IMR-90 (cell line): ENCODE measurements around the gene HYAL3. TPM values are rescaled to one million over a fixed set of nuclear protein-coding genes. Genes with fewer than 3 reads are reported as not detected.

Experiments used
- ATAC-seq: fragments of 200-7000 bp; cut with Tn5 transposase; 2 replicates; pipeline ENCODE4 v1.9.1; 2020; ENCODE audit warnings: low read depth, mild to moderate bottlenecking, moderate library complexity
- BruUV-seq: library from RNA; stranded (reverse); fragments of 400-500 nt; replicated peaks from 2 replicates; lab custom pipeline; 2021; lab: Mats Ljungman, UMichigan
- CTCF ChIA-PET: fragments of 300-600 bp; formaldehyde crosslinking; extraction: SDS; loops from one replicate; lab custom pipeline; 2021; ENCODE audit warnings: antibody characterized with exemption; lab: Yijun Ruan, JAX
- POLR2A ChIA-PET: fragments of 300-600 bp; sonication (Branson Sonifier 250); formaldehyde crosslinking; loops from one replicate; lab custom pipeline; 2022; ENCODE audit warnings: antibody characterized with exemption; ENCODE audit not compliant: unreplicated experiment; lab: Charles Lee
- DNase-seq: peaks from one replicate; pipeline ENCODE4 v3.0.0; 2013
- H2AFZ ChIP-seq: replicated peaks from 2 replicates; pipeline ENCODE3; 2013; ENCODE audit warnings: low read length, mild to moderate bottlenecking; ENCODE audit not compliant: poor library complexity
- H2AK5ac ChIP-seq: 2 replicates; pipeline ENCODE4 v1.6.1; 2013; ENCODE audit warnings: low read depth, low read length, inconsistent platforms
- H2AK9ac ChIP-seq: replicated peaks from 2 replicates; pipeline ENCODE3; 2013; ENCODE audit warnings: mild to moderate bottlenecking, low read depth, low read length, moderate library complexity; ENCODE audit not compliant: poor library complexity
- H2BK120ac ChIP-seq: 2 replicates; pipeline ENCODE4 v1.6.1; 2013; ENCODE audit warnings: low read depth, low read length, inconsistent platforms
- H2BK15ac ChIP-seq: 3 replicates; pipeline ENCODE4 v1.6.1; 2013; ENCODE audit warnings: low read depth, low read length, inconsistent platforms
- H2BK20ac ChIP-seq: 2 replicates; pipeline ENCODE4 v1.6.1; 2013; ENCODE audit warnings: low read depth, mild to moderate bottlenecking, inconsistent platforms, low read length, moderate library complexity
- H2BK5ac ChIP-seq: 2 replicates; pipeline ENCODE4 v1.6.1; 2013; ENCODE audit warnings: mild to moderate bottlenecking, low read depth, low read length, inconsistent platforms; ENCODE audit not compliant: poor library complexity, severe bottlenecking
- H3K14ac ChIP-seq: replicated peaks from 2 replicates; pipeline ENCODE4 v1.6.1; 2013; ENCODE audit warnings: low read depth, low read length, inconsistent platforms
- H3K18ac ChIP-seq: 2 replicates; pipeline ENCODE4 v1.6.1; 2013; ENCODE audit warnings: low read depth, low read length, control low read depth
- H3K23ac ChIP-seq: 2 replicates; pipeline ENCODE4 v1.6.1; 2013; ENCODE audit warnings: low read depth, low read length, inconsistent platforms
- H3K27ac ChIP-seq: 2 replicates; pipeline ENCODE4 v1.5.1; 2013; ENCODE audit warnings: mild to moderate bottlenecking, control low read depth, low read length; ENCODE audit not compliant: insufficient read depth
- H3K27me3 ChIP-seq: 2 replicates; pipeline ENCODE4 v1.6.1; 2013; ENCODE audit warnings: low read length; ENCODE audit not compliant: control insufficient read depth, insufficient read depth
- H3K36me3 ChIP-seq: 2 replicates; pipeline ENCODE4 v1.6.1; 2013; ENCODE audit warnings: low read length, mixed read lengths; ENCODE audit not compliant: control insufficient read depth, insufficient read depth
- H3K4ac ChIP-seq: 2 replicates; pipeline ENCODE4 v1.6.1; 2013; ENCODE audit warnings: low read depth, low read length, inconsistent platforms
- H3K4me1 ChIP-seq: 2 replicates; pipeline ENCODE4 v1.6.1; 2013; ENCODE audit warnings: low read length, mixed read lengths; ENCODE audit not compliant: control insufficient read depth, insufficient read depth
- H3K4me2 ChIP-seq: 2 replicates; pipeline ENCODE4 v1.6.1; 2013; ENCODE audit warnings: low read depth, mild to moderate bottlenecking, control low read depth, low read length, moderate library complexity
- H3K4me3 ChIP-seq: 2 replicates; pipeline ENCODE4 v1.5.1; 2013; ENCODE audit warnings: low read depth, mild to moderate bottlenecking, control low read depth, low read length, moderate library complexity; ENCODE audit not compliant: insufficient read depth
- H3K56ac ChIP-seq: 2 replicates; pipeline ENCODE4 v1.6.1; 2013; ENCODE audit warnings: low read length, inconsistent platforms; ENCODE audit not compliant: insufficient read depth; ENCODE audit errors: extremely low read depth
- H3K79me1 ChIP-seq, 2 experiments: 2 replicates each; pipeline ENCODE4 v1.6.1; 2013; ENCODE audit warnings: low read length in 2 of 2, inconsistent platforms in 1 of 2, low read depth in 1 of 2
- H3K9ac ChIP-seq: 2 replicates; pipeline ENCODE4 v1.6.1; 2013; ENCODE audit warnings: low read depth, low read length, control low read depth
- H3K9me1 ChIP-seq: 2 replicates; pipeline ENCODE4 v1.6.1; 2013; ENCODE audit warnings: low read length, inconsistent platforms; ENCODE audit not compliant: insufficient read depth
- H3K9me3 ChIP-seq: 2 replicates; pipeline ENCODE4 v1.6.1; 2013; ENCODE audit warnings: low read length; ENCODE audit not compliant: control insufficient read depth, insufficient read depth
- H4K20me1 ChIP-seq: 2 replicates; pipeline ENCODE4 v1.6.1; 2013; ENCODE audit warnings: low read length, inconsistent platforms; ENCODE audit not compliant: insufficient read depth
- H4K5ac ChIP-seq: 2 replicates; pipeline ENCODE4 v1.6.1; 2013; ENCODE audit warnings: mild to moderate bottlenecking, low read depth, low read length, control low read depth
- H4K8ac ChIP-seq, 2 experiments: 2 replicates each; pipeline ENCODE4 v1.6.1; 2013; ENCODE audit warnings: low read depth in 2 of 2, low read length in 2 of 2, control low read depth in 1 of 2, inconsistent platforms in 1 of 2
- H4K91ac ChIP-seq: 2 replicates; pipeline ENCODE4 v1.6.1; 2013; ENCODE audit warnings: low read depth, low read length, inconsistent platforms; ENCODE audit not compliant: insufficient read depth
- CEBPB ChIP-seq: IDR thresholded peaks from 2 replicates; pipeline ENCODE4 v1.6.1; 2012; ENCODE audit warnings: low read depth, low read length, improper control_type of control experiment
- CTCF ChIP-seq: conservative IDR thresholded peaks from 2 replicates; pipeline ENCODE4 v1.5.1; 2012; ENCODE audit warnings: mild to moderate bottlenecking, low read depth, low read length, improper control_type of control experiment
- WGBS, 2 experiments: methylation state at CpG; one replicate each; pipeline versions ENCODE4 v1.1.5 to v1.1.7; 2013; ENCODE audit warnings: missing lambda C conversion rate in 2 of 2; ENCODE audit not compliant: insufficient read length in 1 of 2; ENCODE audit errors: extremely low coverage in 2 of 2; 5-methylcytosine and 5-hydroxymethylcytosine counted together
- dilution Hi-C: fragments of 300-500 bp; cut with HindIII; formaldehyde crosslinking; loops from one replicate; pipeline ENCODE4 v1.14.3; 2018; ENCODE audit warnings: low sequenced_read_pairs; ENCODE audit not compliant: unreplicated experiment
- in situ Hi-C: fragments of 300-500 bp; cut with MboI; formaldehyde crosslinking; loops from 3 replicates; pipeline ENCODE4 v1.14.3; 2019; ENCODE audit warnings: low sequenced_read_pairs, inconsistent platforms, mixed read lengths
- intact Hi-C: fragments of 100-400 bp; cut with micrococcal nuclease; formaldehyde crosslinking; loops from 2 replicates; pipeline ENCODE4 v1.10.0; 2022
- polyA plus RNA-seq, 3 experiments: library from polyadenylated mRNA; depleted of rRNA; stranded (reverse); fragments of >200 nt; gene quantifications; 2 replicates each; pipeline ENCODE4 v1.2.3, GENCODE V29; 2012; ENCODE audit warnings: low replicate concordance in 1 of 3
- total RNA-seq: library from RNA; depleted of rRNA; stranded (reverse); fragments of >200 nt; gene quantifications from 2 replicates; pipeline ENCODE4 v1.2.3, GENCODE V29; 2012

HYAL3 gene
- total and polyA plus RNA-seq, 2 of the 4 experiments (the other 2 are of a cell fraction) = 2.7 to 5.7 TPM

GRCh38 chr3:50299929-50300680, 900 bp upstream of the HYAL3 start:
- peak overlapping the region; percentile 46 to 80; a peak in 3 of 4 replicates for H4K8ac ChIP-seq
- H3K56ac ChIP-seq = peak overlapping the region; percentile 41
- in situ Hi-C loops = no loop called here
- peak overlapping the region; percentile 90 for H2AK9ac ChIP-seq
- POLR2A ChIA-PET = no interaction called here
- CTCF ChIA-PET = interaction anchor here (1.9 kb wide), 1 partner anchor 24 kb away, joined by 4 read pairs; no protein-coding TSS in a partner anchor
- H3K23ac ChIP-seq = peak overlapping the region; percentile 73
- peak overlapping the region; percentile 15; the same call in 1 of the 2 replicates for H2BK20ac ChIP-seq
- H3K4me1 ChIP-seq = peaks cover 13% of the 10 kb centered on the region
- H3K27ac ChIP-seq = peak overlapping the region; percentile 63
- no peaks in the 10 kb centered on the region for H4K20me1 ChIP-seq
- H3K9me1 ChIP-seq = peaks cover 21% of the 10 kb centered on the region
- no peaks in the 10 kb centered on the region for H3K9me3 ChIP-seq
- intact Hi-C loops = no loop called here
- H2AFZ ChIP-seq = peak overlapping the region; percentile 95
- peak overlapping the region; percentile 7 for H3K14ac ChIP-seq
- H3K18ac ChIP-seq = peak overlapping the region; percentile 33; the same call in 1 of the 2 replicates
- peak overlapping the region; percentile 7; the same call in 1 of the 2 replicates for H2BK120ac ChIP-seq
- no TSS peak for BruUV-seq
- H4K5ac ChIP-seq = peak overlapping the region; percentile 16; the same call in 1 of the 2 replicates
- dilution Hi-C loops = no loop called here
- H3K4me3 ChIP-seq = peak overlapping the region; percentile 59
- WGBS, 2 experiments = 51% methylated on average over 6 of the region's 12 CpGs; no CpG with 5 or more reads in 1 of the 2 experiments
- peak overlapping the region; percentile 18; the same call in 1 of the 3 replicates for H2BK15ac ChIP-seq
- no peak for ATAC-seq
- peak overlapping the region; percentile 68 for H3K4ac ChIP-seq
- peak; percentile 57 for DNase-seq
- H3K4me2 ChIP-seq = peak overlapping the region; percentile 92
- peak overlapping the region; percentile 59 for H2AK5ac ChIP-seq
- H2BK5ac ChIP-seq = peak overlapping the region; percentile 61
- peak overlapping the region; percentile 30 for H4K91ac ChIP-seq
- peak overlapping the region; percentile 71 for H3K9ac ChIP-seq
- H3K36me3 ChIP-seq = no peaks in the 10 kb centered on the region
- H3K79me1 ChIP-seq = peaks cover 13 to 31% of the 10 kb centered on the region in 2 experiments
- TF ChIP-seq CTCF = no peak
- TF ChIP-seq CEBPB = peak; percentile 45; the same call in 1 of the 2 replicates
- H3K27me3 ChIP-seq = no peaks in the 10 kb centered on the region
